ENCODE measurements around the gene HECTD1.
"Not testable (repeated sequence)": the region's sequence is repeated elsewhere in the genome, so short reads cannot be mapped to it uniquely, and the experiment has no call there.

The HECTD1 gene

GRCh38 chr14:31232081-31232480, 24.5 kb upstream of the HECTD1 start:
- DNase-seq (ENCODE audit: low read depth), result no peak
- H3K4me3 ChIP-seq (ENCODE audit: low read depth, low read length), result no peak overlapping the region
- TF ChIP-seq CTCF (conservative IDR thresholded peaks at IDR 0.05; ENCODE audit: low read depth, low read length), result no peak

GRCh38 chr14:31231272-31231671, 23.7 kb upstream of the HECTD1 start:
- DNase-seq (ENCODE audit: low read depth); H3K4me3 ChIP-seq (ENCODE audit: low read depth, low read length): not testable (repeated sequence)

GRCh38 chr14:31230573-31230958, 23.0 kb upstream of the HECTD1 start:
- no peak for TF ChIP-seq CTCF (conservative IDR thresholded peaks at IDR 0.05; ENCODE audit: low read depth, low read length)
- DNase-seq (ENCODE audit: low read depth), result no peak

GRCh38 chr14:31229638-31230572, 22.3 kb upstream of the HECTD1 start:
- TF ChIP-seq CTCF (conservative IDR thresholded peaks at IDR 0.05; ENCODE audit: low read depth, low read length), result no peak
- DNase-seq (ENCODE audit: low read depth), result peak; percentile 98

More at GRCh38 chr14:31230573-31230958, 23.0 kb upstream of the HECTD1 start:
- no peak overlapping the region for H3K4me3 ChIP-seq (ENCODE audit: low read depth, low read length)

GRCh38 chr14:31229009-31229408, 21.4 kb upstream of the HECTD1 start:
- DNase-seq (ENCODE audit: low read depth), result no peak

More at GRCh38 chr14:31229638-31230572, 22.3 kb upstream of the HECTD1 start:
- peak overlapping the region; percentile 46 for H3K4me3 ChIP-seq (ENCODE audit: low read depth, low read length)

GRCh38 chr14:31228533-31228932, 20.9 kb upstream of the HECTD1 start:
- TF ChIP-seq CTCF (conservative IDR thresholded peaks at IDR 0.05; ENCODE audit: low read depth, low read length), result no peak
- no peak overlapping the region for H3K4me3 ChIP-seq (ENCODE audit: low read depth, low read length)
- DNase-seq (ENCODE audit: low read depth), result no peak

More at GRCh38 chr14:31229009-31229408, 21.4 kb upstream of the HECTD1 start:
- TF ChIP-seq CTCF (conservative IDR thresholded peaks at IDR 0.05; ENCODE audit: low read depth, low read length), result no peak
- no peak overlapping the region for H3K4me3 ChIP-seq (ENCODE audit: low read depth, low read length)

- no peak for DNase-seq (ENCODE audit: low read depth)
- TF ChIP-seq CTCF (conservative IDR thresholded peaks at IDR 0.05; ENCODE audit: low read depth, low read length), result no peak
- no peak overlapping the region for H3K4me3 ChIP-seq (ENCODE audit: low read depth, low read length)
These were observed 17.2 kb upstream of the HECTD1 start for GRCh38 chr14:31224808-31225207.
